Stromal cell of bone marrow (primary cell): ENCODE results near the gene EVX1.

Source experiments
- DNase-seq: peaks from one replicate; pipeline ENCODE4 v3.0.0-alpha.2; 2012; ENCODE audit warnings: low read depth

EVX1 gene

DNA sequence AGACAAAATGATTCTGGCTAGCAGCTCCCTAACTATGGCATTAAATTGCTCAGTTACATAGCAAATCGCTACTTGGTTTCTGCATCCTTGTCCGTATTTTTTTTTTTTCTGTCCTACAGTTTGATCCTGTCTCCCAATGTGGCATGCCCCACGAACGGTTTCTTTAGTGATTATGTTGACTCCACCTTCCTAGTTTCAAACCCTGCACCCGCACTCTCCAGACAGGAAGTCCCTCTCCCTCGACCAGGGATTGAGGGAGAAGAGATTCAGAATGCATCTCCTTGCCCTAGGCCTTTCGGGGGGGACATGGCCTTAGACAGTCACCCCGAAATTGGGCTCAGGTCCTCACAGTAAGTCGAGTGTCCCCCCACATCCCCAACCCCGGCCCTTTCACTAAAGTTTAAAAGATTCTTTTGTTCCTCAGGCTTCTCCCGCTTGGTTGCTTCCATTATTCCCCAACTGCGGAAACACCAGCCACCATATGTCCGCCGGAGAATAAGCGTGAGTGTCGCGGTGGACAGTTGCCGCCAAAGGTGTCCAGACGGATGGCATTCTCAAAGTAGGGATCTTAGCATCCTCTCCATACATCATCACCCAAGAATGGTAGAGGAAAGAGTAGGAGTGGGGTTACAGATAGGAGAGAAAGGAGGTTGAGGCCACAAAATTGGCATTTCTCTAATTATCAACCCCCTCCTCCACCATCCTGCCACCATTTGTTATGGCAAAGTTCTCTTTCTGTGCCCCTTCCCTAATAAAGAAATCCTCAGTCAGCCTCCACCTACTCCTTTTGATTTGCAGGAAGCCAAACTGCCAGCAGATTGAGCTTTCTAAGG is 7.3 kb downstream of the EVX1 start:
- DNase-seq = no peak

DNA sequence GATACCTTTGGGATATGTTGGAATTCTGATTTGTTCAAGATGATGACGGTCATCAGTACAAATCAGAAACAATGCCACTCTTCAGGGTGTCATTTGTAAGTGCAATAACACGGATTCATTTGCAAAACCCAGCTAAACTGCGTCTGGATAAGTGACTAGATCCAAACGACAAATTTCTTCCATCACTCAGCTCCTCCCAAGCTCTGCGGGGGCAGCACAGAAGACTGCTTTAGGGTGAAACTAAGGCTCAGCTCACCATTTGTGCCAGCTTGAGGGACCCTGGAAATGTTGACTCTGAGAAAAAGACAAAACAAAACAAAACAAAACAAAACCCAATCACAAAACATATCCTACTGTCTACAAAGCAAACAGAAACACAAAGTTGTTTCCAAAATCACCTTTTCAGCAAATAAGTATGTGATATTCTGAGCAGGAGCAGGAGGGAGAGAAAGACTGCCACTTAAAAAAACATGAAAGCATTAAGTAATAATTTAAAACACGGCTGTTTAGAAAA is 8.0 kb downstream of the EVX1 start:
- DNase-seq = no peak

DNA sequence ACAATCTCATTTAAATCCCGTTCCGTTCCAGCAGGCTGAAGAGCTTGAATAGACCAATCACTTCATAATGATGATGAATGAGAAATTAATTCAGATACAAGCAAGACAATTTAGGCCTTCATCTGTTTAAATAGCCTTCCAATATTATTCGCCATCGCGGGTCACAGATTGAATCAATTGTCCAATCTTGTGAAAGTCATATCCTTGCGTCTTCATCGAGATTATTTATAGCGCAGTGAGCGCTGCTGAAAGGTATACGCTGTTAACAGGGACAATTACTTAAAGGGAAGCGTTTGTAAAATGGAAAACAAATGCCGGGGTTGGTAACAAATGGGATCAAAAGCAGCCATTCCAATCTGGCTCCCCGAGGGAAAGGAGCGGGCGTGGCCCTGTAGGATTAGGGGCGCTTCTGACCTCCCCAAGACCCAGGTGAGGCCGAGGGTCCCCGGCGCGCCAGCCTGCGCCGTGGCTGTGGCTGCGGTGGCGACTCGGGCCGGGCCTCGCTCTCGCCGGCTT is 8.6 kb downstream of the EVX1 start:
- DNase-seq = no peak

DNA sequence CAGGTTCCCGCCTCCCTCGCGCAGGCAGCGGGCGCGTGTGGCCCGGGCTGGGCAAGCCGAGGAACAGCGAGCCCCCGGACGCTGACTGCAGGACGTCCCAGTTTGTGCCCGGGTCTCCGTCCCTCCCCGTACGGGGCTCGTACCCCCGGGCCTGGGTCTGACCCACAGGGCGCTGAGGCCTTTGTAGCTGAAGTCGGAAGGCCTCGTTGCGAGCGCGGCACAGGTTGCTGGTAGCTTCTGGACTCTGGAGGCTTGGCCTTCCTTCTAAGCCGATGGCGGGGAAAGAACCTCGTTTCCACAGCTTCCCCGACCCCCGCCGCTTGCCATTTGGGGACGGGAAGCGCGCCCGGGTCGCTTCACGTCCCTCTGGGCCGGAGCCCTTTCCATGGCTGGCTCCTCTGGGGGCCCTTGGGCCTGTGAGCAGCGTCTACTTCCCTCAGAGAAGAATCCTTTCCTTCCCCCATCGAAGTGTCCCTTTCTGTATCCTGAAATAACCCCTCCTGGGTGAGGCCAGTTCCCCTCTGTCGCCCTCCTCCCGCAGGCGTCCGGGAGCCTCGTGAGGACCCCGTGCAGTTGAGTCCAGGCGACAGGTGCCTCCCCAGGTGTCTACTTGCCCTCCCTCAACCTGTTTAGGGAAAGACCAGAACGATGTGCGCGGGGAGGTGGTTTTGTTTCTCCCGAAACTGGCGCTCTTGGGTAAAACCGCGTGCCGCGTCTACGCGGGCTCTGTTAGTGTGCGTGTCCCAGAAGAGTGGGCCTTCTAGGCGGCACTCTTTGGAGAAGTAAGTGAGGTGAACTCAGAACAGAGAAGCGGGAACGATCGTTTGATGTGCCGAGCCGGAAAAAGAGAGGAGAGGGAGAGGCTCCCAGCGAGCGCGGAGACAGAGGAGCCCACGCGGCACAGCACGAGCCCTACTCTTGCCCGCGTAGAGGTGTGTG is 9.3 kb downstream of the EVX1 start:
- DNase-seq = no peak

DNA sequence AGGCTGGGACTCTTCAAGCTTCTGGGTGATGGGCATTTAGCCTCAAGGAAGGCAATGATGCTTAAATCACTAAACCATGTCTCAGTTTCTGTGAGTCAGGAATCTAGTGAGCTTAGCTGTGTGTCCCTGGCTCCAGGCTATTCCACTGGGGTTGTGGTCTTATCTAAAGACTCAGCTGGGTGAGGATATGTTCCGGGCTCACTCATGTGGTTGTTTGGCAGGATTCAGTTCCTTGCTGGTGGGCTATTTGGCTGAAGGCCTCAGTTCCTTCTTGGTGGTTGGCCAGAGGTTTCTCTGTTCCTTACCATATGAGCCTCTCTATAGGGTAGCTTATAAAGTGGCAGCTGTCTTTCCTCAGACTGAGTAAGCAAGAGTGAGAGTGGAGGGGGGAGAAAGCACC is 12.0 kb downstream of the EVX1 start:
- no peak for DNase-seq

DNA sequence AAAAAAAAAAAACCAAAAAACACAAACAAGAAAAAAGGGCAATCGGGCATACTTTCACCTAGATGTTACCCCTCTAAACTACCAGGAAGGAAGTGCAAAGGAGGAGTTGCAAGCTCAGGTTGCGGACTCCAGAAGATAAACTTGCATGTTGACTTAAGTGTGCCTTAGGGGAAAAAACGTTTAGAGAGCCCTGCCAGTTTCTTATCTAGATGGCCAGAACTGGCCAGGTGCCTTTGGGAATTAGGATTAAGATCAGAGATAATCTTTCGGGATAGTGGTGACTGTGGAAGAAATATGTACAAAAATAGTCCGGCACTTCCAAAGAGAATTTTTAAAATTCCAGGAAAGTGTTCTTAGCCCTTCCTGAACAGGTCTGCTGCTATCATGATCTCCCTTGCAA is 17.6 kb downstream of the EVX1 start:
- DNase-seq = no peak

DNA sequence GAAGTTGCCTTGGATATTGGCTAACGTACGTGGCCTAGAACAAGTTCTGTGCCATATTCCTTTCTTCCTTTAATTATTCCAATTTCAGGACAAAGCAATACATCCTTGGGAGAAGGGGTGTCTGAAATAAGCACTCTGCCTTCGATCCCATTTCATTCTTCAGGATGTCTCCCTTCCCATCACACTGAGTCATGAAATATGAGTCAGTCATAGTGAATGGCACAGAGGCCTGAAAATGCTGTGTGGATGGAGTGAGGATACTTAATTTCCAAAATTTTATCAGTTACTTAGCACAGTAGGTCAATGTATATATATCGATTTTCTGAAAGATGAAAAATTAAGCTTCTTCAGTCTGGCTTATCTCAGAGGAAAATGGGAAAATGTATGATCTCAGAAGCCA is 19.5 kb downstream of the EVX1 start:
- no peak for DNase-seq

DNA sequence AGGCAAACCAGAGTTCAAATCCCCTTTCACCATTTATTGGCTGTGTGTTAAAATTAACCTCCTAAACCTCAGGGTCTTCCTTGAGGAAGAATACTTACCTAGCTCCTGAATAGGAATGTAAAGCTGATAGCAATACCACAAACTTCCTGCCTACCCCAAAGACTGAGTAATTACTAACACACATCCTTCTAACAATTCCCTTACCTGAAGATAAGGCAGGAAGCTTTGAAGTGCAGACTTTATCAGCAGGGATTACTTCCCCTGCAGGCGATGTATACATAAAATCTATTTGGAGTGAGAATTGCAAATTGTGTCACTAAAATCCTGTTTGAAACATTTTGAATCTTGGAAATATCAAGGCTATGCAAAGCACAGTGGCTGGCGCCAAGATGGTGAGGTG is 21.2 kb downstream of the EVX1 start:
- DNase-seq = no peak

DNA sequence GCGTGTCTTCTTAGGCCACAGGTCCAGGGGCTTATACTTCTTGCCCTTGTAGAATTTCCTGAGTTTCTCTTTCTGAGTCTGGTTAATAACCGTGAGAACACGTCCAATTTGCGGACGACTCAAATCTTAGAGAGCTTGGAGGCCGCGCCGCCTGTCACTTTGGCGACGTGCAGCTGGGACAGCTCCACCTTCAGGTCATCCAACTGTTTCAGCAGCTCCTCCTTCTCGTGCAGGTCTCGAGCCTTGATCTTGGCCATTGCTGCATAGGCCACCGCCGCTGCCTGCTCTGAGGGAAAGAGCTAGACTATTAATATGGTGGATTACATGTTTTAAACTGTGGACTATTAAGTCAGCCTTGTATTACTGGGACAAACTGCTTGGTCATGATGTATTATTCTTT is 26.9 kb downstream of the EVX1 start:
- no peak for DNase-seq

DNA sequence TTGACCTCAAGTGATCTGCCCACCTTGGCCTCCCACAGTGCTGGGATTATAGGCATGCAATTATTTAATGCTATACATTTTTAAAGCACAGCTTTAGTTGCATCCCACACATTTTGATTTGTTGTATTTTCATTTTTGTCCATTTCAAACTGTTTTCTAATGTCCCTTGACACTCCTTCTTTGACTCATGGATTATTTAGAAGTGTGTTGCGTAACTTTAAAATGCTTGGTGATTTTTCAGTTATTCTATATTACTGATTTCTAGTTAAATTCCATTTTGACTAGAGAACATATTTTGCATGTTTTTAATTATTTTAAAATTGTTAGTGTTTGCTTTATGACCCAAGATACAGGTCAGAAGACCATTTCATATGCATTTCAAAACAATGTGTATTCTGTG is 28.8 kb downstream of the EVX1 start:
- DNase-seq = no peak

DNA sequence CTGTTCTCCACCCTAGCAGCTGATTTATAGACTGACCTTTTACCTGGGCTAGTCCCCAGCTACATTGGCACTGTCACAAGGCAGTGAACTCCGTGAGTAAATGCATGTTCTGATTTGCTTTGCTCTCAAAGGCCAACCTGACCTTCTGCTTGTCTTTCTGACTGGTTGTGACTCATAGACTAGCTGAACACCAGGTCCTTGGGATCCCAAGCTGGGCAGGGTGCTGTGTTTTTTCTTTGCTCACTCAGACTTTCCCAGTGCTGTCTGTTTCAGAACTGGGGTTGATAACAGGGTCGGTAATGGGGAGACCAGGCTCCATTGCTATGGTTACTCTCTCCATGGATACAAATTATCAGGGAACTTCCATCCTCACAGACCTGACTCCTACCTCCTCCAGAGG is 35.0 kb downstream of the EVX1 start:
- DNase-seq = peak; percentile 47

DNA sequence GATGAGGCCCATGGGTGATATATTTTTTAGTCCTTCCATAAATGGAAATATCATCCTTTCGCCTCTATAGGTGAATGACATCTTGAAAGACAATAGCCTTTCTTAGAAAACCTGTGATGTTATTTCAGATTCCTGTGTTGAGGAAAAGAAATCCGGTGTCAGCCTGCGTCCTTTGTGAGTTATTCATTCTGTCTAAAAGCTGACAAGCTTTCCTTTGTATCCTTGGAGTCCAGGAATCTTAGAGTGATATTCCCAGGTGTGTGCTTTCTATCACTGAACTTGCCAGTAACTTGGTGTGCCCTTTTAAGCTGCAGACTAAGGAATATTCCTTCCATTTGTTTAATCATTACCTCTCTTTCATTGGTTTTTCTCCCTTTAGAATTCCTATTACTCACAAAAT is 41.0 kb downstream of the EVX1 start:
- DNase-seq = no peak

DNA sequence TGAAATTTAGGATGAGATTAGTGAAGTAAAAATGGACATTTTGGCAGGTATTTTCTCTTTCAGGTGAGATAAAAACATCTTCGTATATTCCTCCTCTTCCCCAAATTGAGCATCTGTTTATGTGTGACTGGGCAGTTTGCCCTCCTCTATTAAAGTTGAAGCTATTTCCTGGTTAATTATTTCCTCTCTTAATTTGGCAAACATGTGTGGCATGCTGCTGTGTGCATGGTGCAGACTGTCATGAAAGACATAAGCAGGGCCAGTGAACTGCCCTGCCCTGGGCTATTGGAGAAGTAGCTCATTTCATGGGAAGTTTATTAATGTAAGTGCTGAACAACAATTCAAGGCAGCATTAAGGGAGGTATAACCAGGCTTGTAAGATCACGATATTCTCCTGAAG is 52.6 kb downstream of the EVX1 start:
- no peak for DNase-seq

DNA sequence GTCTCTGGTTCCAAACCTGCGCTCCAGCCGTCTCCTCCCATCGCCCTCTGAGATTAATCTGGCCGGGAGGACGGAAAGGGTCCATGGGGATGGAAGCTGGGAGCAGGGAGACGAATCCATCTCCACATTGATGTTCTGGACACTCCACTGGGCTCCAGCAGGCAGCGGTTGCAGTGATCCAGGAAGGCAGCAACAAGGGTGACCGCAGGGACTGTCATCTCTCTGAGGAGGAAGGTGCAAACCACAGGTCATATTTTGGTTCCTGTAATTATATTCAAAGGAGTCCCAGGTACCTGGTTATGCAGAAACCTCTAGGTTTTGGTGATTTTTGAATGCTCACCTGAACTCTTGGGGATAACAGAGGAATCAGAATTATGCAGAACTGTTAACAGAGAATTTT is 54.8 kb downstream of the EVX1 start:
- no peak for DNase-seq
